ENCODE results near the gene SLC9A9.

GRCh38 chr3:143786219-143787191, 61.8 kb downstream of the SLC9A9 start:
- no peak for TF ChIP-seq EP300 (IDR thresholded peaks at IDR 0.05)
- TF ChIP-seq POLR2AphosphoS5 (IDR thresholded peaks at IDR 0.05): no peak
- no peak for TF ChIP-seq POLR2A (IDR thresholded peaks at IDR 0.05; ENCODE audit: low read depth)
- TF ChIP-seq, protein P1, sequence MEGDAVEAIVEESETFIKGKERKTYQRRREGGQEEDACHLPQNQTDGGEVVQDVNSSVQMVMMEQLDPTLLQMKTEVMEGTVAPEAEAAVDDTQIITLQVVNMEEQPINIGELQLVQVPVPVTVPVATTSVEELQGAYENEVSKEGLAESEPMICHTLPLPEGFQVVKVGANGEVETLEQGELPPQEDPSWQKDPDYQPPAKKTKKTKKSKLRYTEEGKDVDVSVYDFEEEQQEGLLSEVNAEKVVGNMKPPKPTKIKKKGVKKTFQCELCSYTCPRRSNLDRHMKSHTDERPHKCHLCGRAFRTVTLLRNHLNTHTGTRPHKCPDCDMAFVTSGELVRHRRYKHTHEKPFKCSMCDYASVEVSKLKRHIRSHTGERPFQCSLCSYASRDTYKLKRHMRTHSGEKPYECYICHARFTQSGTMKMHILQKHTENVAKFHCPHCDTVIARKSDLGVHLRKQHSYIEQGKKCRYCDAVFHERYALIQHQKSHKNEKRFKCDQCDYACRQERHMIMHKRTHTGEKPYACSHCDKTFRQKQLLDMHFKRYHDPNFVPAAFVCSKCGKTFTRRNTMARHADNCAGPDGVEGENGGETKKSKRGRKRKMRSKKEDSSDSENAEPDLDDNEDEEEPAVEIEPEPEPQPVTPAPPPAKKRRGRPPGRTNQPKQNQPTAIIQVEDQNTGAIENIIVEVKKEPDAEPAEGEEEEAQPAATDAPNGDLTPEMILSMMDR (IDR thresholded peaks at IDR 0.05): no peak

Data from esophagus muscularis mucosa (tissue), 4 donors.